HG03066 (cell line): ENCODE results near the gene WDR1.
A peak's percentile ranks its signal among the peaks of the same experiment; 100 is the strongest.

Experiments
- ATAC-seq: cut with Tn5 transposase; IDR thresholded peaks from one replicate; pipeline ENCODE4 v1.9.1; 2021; ENCODE audit warnings: low read depth; ENCODE audit not compliant: unreplicated experiment

Gene WDR1

GRCh38 chr4:10116569-10117358 is at the start of gene WDR1:
TSS of gene WDR1 (minus strand) at chr4:10116799. CDS start at chr4:10116666, 133 bp downstream.
- peak; percentile 81 for ATAC-seq

- no peak for ATAC-seq
Measured at GRCh38 chr4:10164877-10165283, 48.3 kb upstream of the WDR1 start.

- no peak for ATAC-seq
Measured at GRCh38 chr4:10163296-10163695, 46.7 kb upstream of the WDR1 start.

GRCh38 chr4:10162341-10163000 is 45.9 kb upstream of the WDR1 start:
- ATAC-seq, result no peak

- no peak for ATAC-seq
Measured at GRCh38 chr4:10161840-10162239, 45.2 kb upstream of the WDR1 start.

GRCh38 chr4:10161146-10161545 is 44.5 kb upstream of the WDR1 start:
- no peak for ATAC-seq

GRCh38 chr4:10160281-10160856 is 43.8 kb upstream of the WDR1 start:
- ATAC-seq, result no peak

- no peak for ATAC-seq
Measured at GRCh38 chr4:10159671-10160070, 43.1 kb upstream of the WDR1 start.

GRCh38 chr4:10158333-10158942 is 41.8 kb upstream of the WDR1 start:
- no peak for ATAC-seq

GRCh38 chr4:10157478-10158332 is 41.1 kb upstream of the WDR1 start:
- peak; percentile 77 for ATAC-seq

GRCh38 chr4:10154241-10154640 is 37.6 kb upstream of the WDR1 start:
- ATAC-seq, result no peak

- no peak for ATAC-seq
Measured at GRCh38 chr4:10153161-10153560, 36.6 kb upstream of the WDR1 start.

- ATAC-seq, result peak; percentile 77
Measured at GRCh38 chr4:10151182-10151581, 34.6 kb upstream of the WDR1 start.

GRCh38 chr4:10144966-10145365 is 28.4 kb upstream of the WDR1 start:
- ATAC-seq, result no peak

GRCh38 chr4:10144479-10144878 is 27.9 kb upstream of the WDR1 start:
- ATAC-seq, result no peak

GRCh38 chr4:10143171-10143570 is 26.6 kb upstream of the WDR1 start:
- no peak for ATAC-seq

- ATAC-seq, result no peak
Measured at GRCh38 chr4:10140866-10141759, 24.5 kb upstream of the WDR1 start.

GRCh38 chr4:10139518-10139917 is 22.9 kb upstream of the WDR1 start:
- ATAC-seq, result no peak

- no peak for ATAC-seq
Measured at GRCh38 chr4:10135260-10135659, 18.7 kb upstream of the WDR1 start.
